HepG2 (cell line): ENCODE results near the gene TSHZ2. TPM values are rescaled to one million over a fixed set of nuclear protein-coding genes. Genes with fewer than 3 reads are reported as not detected.

Experiments
- ATAC-seq: fragments of 200-7000 bp; cut with Tn5 transposase; 3 replicates; pipeline ENCODE4 v1.9.1; 2020; ENCODE audit warnings: mild to moderate bottlenecking, moderate library complexity
- BruUV-seq: library from RNA; stranded (reverse); fragments of 400-500 nt; replicated peaks from 2 replicates; lab custom pipeline; 2021; lab: Mats Ljungman, UMichigan
- CTCF ChIA-PET: fragments of 300-600 bp; formaldehyde crosslinking; extraction: SDS; loops from one replicate; lab custom pipeline; 2021; ENCODE audit warnings: low total read pairs, inconsistent platforms, low intra/inter-chr PET ratio; lab: Yijun Ruan, JAX
- POLR2A ChIA-PET: fragments of 350-600 bp; sonication (Branson Sonifier 250); formaldehyde crosslinking; loops from one replicate; lab custom pipeline; 2020; ENCODE audit warnings: antibody characterized with exemption, inconsistent platforms; lab: Yijun Ruan, JAX
- DNase-seq: peaks from one replicate; pipeline ENCODE4 v3.0.0-alpha.2; 2015; ENCODE audit warnings: low spot score
- FAIRE-seq: peaks from 3 replicates; lab custom pipeline; 2011; peaks lifted over from hg19 to GRCh38; lab: Jason Lieb, UNC
- H2AFZ ChIP-seq: one replicate; pipeline ENCODE4 v1.6.1; 2011; ENCODE audit warnings: low read length, inconsistent platforms
- H3K27ac ChIP-seq: fragments of 300-600 bp; 3 replicates; pipeline ENCODE4 v1.8.0; 2011; ENCODE audit warnings: mixed run types, mild to moderate bottlenecking, mixed read lengths, low read length, inconsistent platforms; ENCODE audit not compliant: insufficient read depth; ENCODE audit errors: extremely low read length
- H3K27me3 ChIP-seq, 2 experiments: fragments of 200-600 bp in 1 of 2; 2 replicates in 1 of 2; 3 replicates in 1 of 2; pipeline versions ENCODE4 v1.6.0 to v1.8.0; 2011; ENCODE audit warnings: low read length in 2 of 2, mild to moderate bottlenecking in 2 of 2, moderate library complexity in 2 of 2, inconsistent platforms in 1 of 2; ENCODE audit not compliant: insufficient read depth in 2 of 2, control insufficient read depth in 1 of 2
- H3K36me3 ChIP-seq, 2 experiments: fragments of 200-600 bp in 1 of 2; replicated peaks in 1 of 2; 2 replicates in 1 of 2; 3 replicates in 1 of 2; pipeline versions ENCODE4 v1.5.1 to v1.8.0; 2011; ENCODE audit warnings: low read length in 2 of 2, inconsistent platforms in 1 of 2; ENCODE audit not compliant: insufficient read depth in 2 of 2, control insufficient read depth in 1 of 2
- H3K4me1 ChIP-seq: 2 replicates; pipeline ENCODE4 v1.5.1; 2012; ENCODE audit warnings: low read length, inconsistent platforms; ENCODE audit not compliant: insufficient read depth
- H3K4me2 ChIP-seq: 2 replicates; pipeline ENCODE4 v1.6.0; 2011; ENCODE audit warnings: low read depth, low read length, inconsistent platforms
- H3K4me3 ChIP-seq, 3 experiments: fragments of 200-600 bp in 1 of 3; sonication (generic), shearing (Covaris generic) in 1 of 3; replicated peaks in 1 of 3; 2 replicates each; pipeline ENCODE4 v1.5.1; 2011 to 2016; ENCODE audit warnings: low read length in 3 of 3, inconsistent platforms in 2 of 3, low read depth in 2 of 3, mild to moderate bottlenecking in 2 of 3, control low read depth in 1 of 3, mixed read lengths in 1 of 3; ENCODE audit not compliant: insufficient read depth in 1 of 3
- H3K79me2 ChIP-seq: one replicate; pipeline ENCODE4 v1.6.1; 2011; ENCODE audit warnings: low read length, inconsistent platforms; ENCODE audit not compliant: insufficient read depth
- H3K9ac ChIP-seq: 2 replicates; pipeline ENCODE4 v1.6.0; 2011; ENCODE audit warnings: mild to moderate bottlenecking, low read depth, low read length, inconsistent platforms; ENCODE audit not compliant: insufficient read depth
- H3K9me3 ChIP-seq: 2 replicates; pipeline ENCODE4 v1.5.1; 2012; ENCODE audit warnings: mild to moderate bottlenecking, low read length
- H4K20me1 ChIP-seq: 2 replicates; pipeline ENCODE4 v1.6.0; 2011; ENCODE audit warnings: inconsistent platforms, mild to moderate bottlenecking, low read length, moderate library complexity; ENCODE audit not compliant: insufficient read depth
- MTERF4 ChIP-seq: sonication (generic); formaldehyde crosslinking; IDR thresholded peaks from 2 replicates; pipeline ENCODE4 v1.8.0; 2023; ENCODE audit warnings: mild to moderate bottlenecking, missing genetic modification reagents
- MXI1 ChIP-seq: IDR thresholded peaks from 3 replicates; pipeline ENCODE4 v1.6.1; 2012; ENCODE audit warnings: low read depth, low read length, inconsistent platforms, borderline replicate concordance
- RXRB ChIP-seq: IDR thresholded peaks from 2 replicates; pipeline ENCODE4 v1.6.1; 2016; ENCODE audit warnings: borderline replicate concordance, missing genetic modification reagents, missing compliant biosample characterization
- SNAPC5 ChIP-seq: sonication (generic); formaldehyde crosslinking; IDR thresholded peaks from 2 replicates; pipeline ENCODE4 v1.8.1; 2023; ENCODE audit warnings: mild to moderate bottlenecking, missing genetic modification reagents, borderline replicate concordance
- TFDP1 ChIP-seq: IDR thresholded peaks from 2 replicates; pipeline ENCODE4 v1.6.1; 2016; ENCODE audit warnings: missing compliant biosample characterization, missing genetic modification reagents, borderline replicate concordance
- XRCC5 ChIP-seq: fragments of 200-400 bp; formaldehyde crosslinking; optimal IDR thresholded peaks from 2 replicates; pipeline ENCODE3; 2017; ENCODE audit warnings: mild to moderate bottlenecking, low read length
- ZNF558 ChIP-seq: sonication (generic); formaldehyde crosslinking; IDR thresholded peaks from 2 replicates; pipeline ENCODE4 v1.9.0; 2022; ENCODE audit warnings: mild to moderate bottlenecking, missing genetic modification reagents, borderline replicate concordance
- ZNF770 ChIP-seq: sonication (generic); formaldehyde crosslinking; IDR thresholded peaks from 2 replicates; pipeline ENCODE4 v1.5.0; 2020; ENCODE audit warnings: mild to moderate bottlenecking, missing genetic modification reagents
- ZXDC ChIP-seq: sonication (generic); formaldehyde crosslinking; IDR thresholded peaks from 2 replicates; pipeline ENCODE4 v1.5.0; 2020; ENCODE audit warnings: mild to moderate bottlenecking, missing genetic modification reagents
- WGBS: methylation state at CpG from one replicate; pipeline ENCODE4 v1.1.6; 2017; ENCODE audit warnings: low lambda C conversion rate; 5-methylcytosine and 5-hydroxymethylcytosine counted together
- in situ Hi-C: cut with HindIII; loops from 2 replicates; pipeline ENCODE4 v1.10.0; 2017; ENCODE audit warnings: low pct_unique_long_range_greater_than_20kb; ENCODE audit not compliant: extremely low pct_ligation_motif_present
- intact Hi-C: fragments of 100-400 bp; cut with micrococcal nuclease; formaldehyde crosslinking; loops from one replicate; pipeline ENCODE4 v1.10.0; 2022; ENCODE audit not compliant: unreplicated experiment
- polyA plus RNA-seq, 8 experiments: library from polyadenylated mRNA; depleted of rRNA in 3 of 8; stranded (reverse) in 7 of 8; unstranded in 1 of 8; fragments of >200 nt; fragmentation: Illumina TruSeq in 4 of 8; extraction: Trizol in 4 of 8; gene quantifications; 2 replicates each; pipeline versions ENCODE4 v1.2.1 to v1.2.3, GENCODE V29; 2011 to 2016; ENCODE audit warnings: low read depth in 4 of 8, missing spikeins in 1 of 8, mixed read lengths in 1 of 8; ENCODE audit not compliant: insufficient read depth in 1 of 8
- total RNA-seq, 5 experiments: library from RNA; depleted of rRNA; stranded (reverse); fragments of >200 nt; fragmentation: Illumina TruSeq; extraction: Trizol; gene quantifications; 2 replicates each; pipeline ENCODE4 v1.2.3, GENCODE V29; 2016; ENCODE audit warnings: low read depth in 1 of 5

TSHZ2 gene
- total and polyA plus RNA-seq, 2 of the 13 experiments (the other 11 are each of a cell fraction or from before 2014, with no cell fraction given): 0.01 TPM; not detected in 1

GRCh38 chr20:53021934-53022333, 49.8 kb downstream of the TSHZ2 start:
- no peak overlapping the region for H3K9ac ChIP-seq
- no peak for TF ChIP-seq RXRB (CRISPR knock-in tag)
- no peak for TF ChIP-seq ZXDC
- no peak for TF ChIP-seq TFDP1 (CRISPR knock-in tag)
- TF ChIP-seq SNAPC5 (CRISPR knock-in tag): no peak
- no peak for TF ChIP-seq XRCC5
- TF ChIP-seq MTERF4 (CRISPR knock-in tag): no peak
- TF ChIP-seq ZNF770 (CRISPR knock-in tag): no peak
- no peak for TF ChIP-seq ZNF558
- no peak for TF ChIP-seq MXI1
- H3K4me2 ChIP-seq: no peak overlapping the region
- ATAC-seq: no peak
- no peaks in the 10 kb centered on the region for H3K36me3 ChIP-seq
- no peak overlapping the region for H2AFZ ChIP-seq
- no peaks in the 10 kb centered on the region for H3K9me3 ChIP-seq
- ChIA-PET POLR2A (no interaction called here), CTCF (no interaction called here)
- H3K79me2 ChIP-seq: no peaks in the 10 kb centered on the region
- no peaks in the 10 kb centered on the region for H3K4me1 ChIP-seq
- no peaks in the 10 kb centered on the region for H4K20me1 ChIP-seq
- in situ Hi-C loops: no loop called here
- FAIRE-seq: no peak
- intact Hi-C loops: loop anchor here (1.0 kb wide), 1 partner anchor 195 kb away; no protein-coding TSS in a partner anchor
- DNase-seq: no peak
- H3K27ac ChIP-seq: no peak overlapping the region
- no peaks in the 10 kb centered on the region for H3K27me3 ChIP-seq
- H3K4me3 ChIP-seq: no peak overlapping the region
- 20% methylated on average over 3 of the region's 3 CpGs for WGBS
- BruUV-seq: no TSS peak
